ENCODE results near the gene SMAD6.
"Not testable (repeated sequence)": the region's sequence is repeated elsewhere in the genome, so short reads cannot be mapped to it uniquely, and the experiment has no call there.

- TF ChIP-seq JUND (IDR thresholded peaks at IDR 0.05); CTCF (IDR thresholded peaks at IDR 0.05 in 2 of 3, conservative IDR thresholded peaks at IDR 0.05 in 1 of 3; ENCODE audit: borderline replicate concordance in 1 of 3, insufficient read depth in 1 of 3, low read depth in 2 of 3, low read length in 2 of 3); CEBPB (IDR thresholded peaks at IDR 0.05; ENCODE audit: low read depth); MAX (IDR thresholded peaks at IDR 0.05); EZH2 (IDR thresholded peaks at IDR 0.05); EGR1 (IDR thresholded peaks at IDR 0.05; ENCODE audit: low read depth): not testable (repeated sequence)
Observed at GRCh38 chr15:66690912-66691311, 11.1 kb upstream of the SMAD6 start.

All from HCT116 (cell line).